DMS 273 (cell line): ENCODE data around the gene ZEB2.

Source experiments
- DNase-seq: peaks from one replicate; lab custom pipeline; 2025; ENCODE audit not compliant: unreplicated experiment; lab: John Stamatoyannopoulos, UW

Gene ZEB2

GRCh38 chr2:144513388-144514101 is 6.4 kb downstream of the ZEB2 start:
- DNase-seq = no peak

- DNase-seq = no peak
Observed at GRCh38 chr2:144512891-144513351, 7.0 kb downstream of the ZEB2 start.

GRCh38 chr2:144512470-144512869 is 7.4 kb downstream of the ZEB2 start:
- no peak for DNase-seq

GRCh38 chr2:144511937-144512336 is 8.0 kb downstream of the ZEB2 start:
- no peak for DNase-seq

- no peak for DNase-seq
Observed at GRCh38 chr2:144511226-144511810, 8.6 kb downstream of the ZEB2 start.

GRCh38 chr2:144510294-144510991 is 9.5 kb downstream of the ZEB2 start:
- DNase-seq = no peak

GRCh38 chr2:144509879-144510221 is 10.1 kb downstream of the ZEB2 start:
- no peak for DNase-seq

- peak; percentile 8 for DNase-seq
Observed at GRCh38 chr2:144509001-144509878, 10.7 kb downstream of the ZEB2 start.

- DNase-seq = no peak
Observed at GRCh38 chr2:144508172-144508851, 11.6 kb downstream of the ZEB2 start.

GRCh38 chr2:144507441-144508171 is 12.3 kb downstream of the ZEB2 start:
- no peak for DNase-seq

GRCh38 chr2:144505245-144505831 is 14.6 kb downstream of the ZEB2 start:
- peak; percentile 35 for DNase-seq

- peak; percentile 12 for DNase-seq
Observed at GRCh38 chr2:144504218-144504641, 15.7 kb downstream of the ZEB2 start.

GRCh38 chr2:144503242-144503641 is 16.7 kb downstream of the ZEB2 start:
- DNase-seq = no peak

GRCh38 chr2:144502369-144502768 is 17.6 kb downstream of the ZEB2 start:
- peak; percentile 22 for DNase-seq

GRCh38 chr2:144501627-144502026 is 18.3 kb downstream of the ZEB2 start:
- no peak for DNase-seq

GRCh38 chr2:144501118-144501517 is 18.8 kb downstream of the ZEB2 start:
- DNase-seq = no peak

- no peak for DNase-seq
Observed at GRCh38 chr2:144500563-144500962, 19.4 kb downstream of the ZEB2 start.

- DNase-seq = peak; percentile 15
Observed at GRCh38 chr2:144498277-144498676, 21.6 kb downstream of the ZEB2 start.

GRCh38 chr2:144496977-144497598 is 22.8 kb downstream of the ZEB2 start:
- DNase-seq = no peak
